Left lung (tissue), 10 donors: ENCODE measurements around the gene TRPM3. TPM values are rescaled to one million over a fixed set of nuclear protein-coding genes. Genes with fewer than 3 reads are reported as not detected.

Experiments used
- ATAC-seq: fragments of 200-7000 bp; cut with Tn5 transposase; one replicate; pipeline ENCODE4 v1.9.1; 2020; ENCODE audit warnings: moderate library complexity
- DNase-seq, 4 donors: peaks; one replicate each; pipeline ENCODE4 v3.0.0-alpha.2; 2013 to 2020
- H3K27ac ChIP-seq, 2 donors: fragments of 200-600 bp; sonication (generic) in 1 of 2; one replicate each; pipeline versions ENCODE4 v1.5.0 to v1.8.0; 2020 to 2021
- H3K27me3 ChIP-seq, 2 donors: fragments of 200-600 bp; sonication (generic) in 1 of 2; one replicate each; pipeline versions ENCODE4 v1.5.0 to v1.8.0; 2020 to 2021
- H3K36me3 ChIP-seq, 2 donors: fragments of 200-600 bp; sonication (generic) in 1 of 2; one replicate each; pipeline versions ENCODE4 v1.5.0 to v1.8.0; 2020 to 2021
- H3K4me1 ChIP-seq, 2 donors: fragments of 200-600 bp; one replicate each; pipeline ENCODE4 v1.8.0; 2021
- H3K4me3 ChIP-seq, 2 donors: fragments of 200-600 bp; sonication (generic) in 1 of 2; one replicate each; pipeline versions ENCODE4 v1.5.0 to v1.8.0; 2020 to 2021; ENCODE audit warnings: mild to moderate bottlenecking in 1 of 2
- H3K9me3 ChIP-seq, 2 donors: fragments of 200-600 bp; sonication (generic) in 1 of 2; one replicate each; pipeline versions ENCODE4 v1.5.0 to v1.8.0; 2020 to 2021
- CTCF ChIP-seq, 2 donors: fragments of 200-600 bp; sonication (generic) in 1 of 2; IDR thresholded peaks; one replicate each; pipeline versions ENCODE4 v1.5.0 to v1.8.0; 2021; ENCODE audit warnings: antibody characterized with exemption in 2 of 2
- intact Hi-C, 2 donors: fragments of 100-400 bp; cut with DNase I; formaldehyde crosslinking; loops; one replicate each; pipeline versions ENCODE4 v1.11.2 to v1.14.2; 2022
- polyA plus RNA-seq, 6 donors: library from polyadenylated mRNA; unstranded; fragments of 120-200 nt; gene quantifications; one replicate each; pipeline ENCODE4 v1.2.1, GENCODE V29; 2013; ENCODE audit not compliant: insufficient read length in 6 of 6
- total RNA-seq, 2 donors: library from RNA; stranded (reverse); fragmentation: NEBNext Ultra II Directional; extraction: Animal tissue kit (Norgen Biotek cat#: 25700); gene quantifications; one replicate each; pipeline ENCODE4 v1.2.1, GENCODE V29; 2021
- donor health status: DM: no; HTN: yes; CAD: no.
- donor health status: DM: no; HTN: no; CAD: no.

The TRPM3 gene
- total and polyA plus RNA-seq, 8 donors, result 0.17 to 2.1 (median 1.2) TPM

- ATAC-seq (no peak), DNase-seq (no peak)
- Histone ChIP-seq H3K27me3 (no peaks in the 10 kb centered on the region), H3K27ac (no peak overlapping the region), H3K4me1 (no peaks in the 10 kb centered on the region), H3K4me3 (no peak overlapping the region), H3K9me3 (no peaks in the 10 kb centered on the region), H3K36me3 (no peaks in the 10 kb centered on the region)
- intact Hi-C loops, result no loop called here
- TF ChIP-seq CTCF (IDR thresholded peaks at IDR 0.05), result no peak
These were observed 73.1 kb downstream of the TRPM3 start for GRCh38 chr9:71048280-71048679.

- ATAC-seq (no peak), DNase-seq (no peak)
- Histone ChIP-seq H3K27ac (no peak overlapping the region), H3K36me3 (no peaks in the 10 kb centered on the region), H3K4me3 (no peak overlapping the region), H3K27me3 (no peaks in the 10 kb centered on the region), H3K9me3 (no peaks in the 10 kb centered on the region), H3K4me1 (no peaks in the 10 kb centered on the region)
- TF ChIP-seq CTCF (IDR thresholded peaks at IDR 0.05), result no peak
- intact Hi-C loops, result no loop called here
These were observed 78.9 kb downstream of the TRPM3 start for GRCh38 chr9:71042448-71042990.

GRCh38 chr9:71037521-71037920, 83.9 kb downstream of the TRPM3 start:
- intact Hi-C loops, result no loop called here
- Histone ChIP-seq H3K9me3 (no peaks in the 10 kb centered on the region), H3K4me1 (no peaks in the 10 kb centered on the region), H3K36me3 (no peaks in the 10 kb centered on the region), H3K4me3 (no peak overlapping the region), H3K27me3 (no peaks in the 10 kb centered on the region), H3K27ac (no peak overlapping the region)
- no peak for TF ChIP-seq CTCF (IDR thresholded peaks at IDR 0.05)
- DNase-seq (no peak), ATAC-seq (no peak)

- peak in 2 of 4 donors; percentile 32 to 51 for DNase-seq
- H3K9me3 ChIP-seq, result no peaks in the 10 kb centered on the region
- ATAC-seq, result peak; percentile 33
These were observed 84.9 kb downstream of the TRPM3 start for GRCh38 chr9:71036501-71036900.

GRCh38 chr9:71032779-71033178, 88.6 kb downstream of the TRPM3 start:
- no peaks in the 10 kb centered on the region for H3K9me3 ChIP-seq
- H3K36me3 ChIP-seq, result no peaks in the 10 kb centered on the region
- no peak overlapping the region for H3K4me3 ChIP-seq
- H3K4me1 ChIP-seq, result no peaks in the 10 kb centered on the region
- DNase-seq, result no peak
- no peak overlapping the region for H3K27ac ChIP-seq
- no peak for ATAC-seq
- no peak for TF ChIP-seq CTCF (IDR thresholded peaks at IDR 0.05)
- intact Hi-C loops, result no loop called here
- H3K27me3 ChIP-seq, result no peaks in the 10 kb centered on the region

More at GRCh38 chr9:71036501-71036900, 84.9 kb downstream of the TRPM3 start:
- no peaks in the 10 kb centered on the region for H3K27me3 ChIP-seq
- TF ChIP-seq CTCF (IDR thresholded peaks at IDR 0.05), result no peak
- no peaks in the 10 kb centered on the region for H3K4me1 ChIP-seq
- intact Hi-C loops, result no loop called here
- no peaks in the 10 kb centered on the region for H3K36me3 ChIP-seq
- H3K4me3 ChIP-seq, result no peak overlapping the region
- no peak overlapping the region for H3K27ac ChIP-seq
